Kidney (tissue), 14 donors: ENCODE data around the gene TTC7B. TPM values are rescaled to one million over a fixed set of nuclear protein-coding genes. Genes with fewer than 3 reads are reported as not detected.

ENCODE experiments used
- DNase-seq, 5 donors: peaks; one replicate each; pipeline ENCODE4 v3.0.0-alpha.2; 2013 to 2020
- FAIRE-seq: peaks from 2 replicates; lab custom pipeline; 2012; peaks lifted over from hg19 to GRCh38; lab: Jason Lieb, UNC
- H3K27ac ChIP-seq, 2 donors: one replicate each; pipeline ENCODE4 v1.7.0; 2013; ENCODE audit warnings: low read depth in 2 of 2, low read length in 2 of 2, inconsistent platforms in 1 of 2
- H3K27me3 ChIP-seq: one replicate; pipeline ENCODE4 v1.7.1; 2013; ENCODE audit warnings: low read length, inconsistent platforms; ENCODE audit not compliant: control insufficient read depth, insufficient read depth
- H3K36me3 ChIP-seq, 3 donors: one replicate each; pipeline versions ENCODE4 v1.7.0 to v1.7.1; 2013; ENCODE audit warnings: low read length in 3 of 3, control low read depth in 1 of 3, inconsistent platforms in 1 of 3; ENCODE audit not compliant: insufficient read depth in 3 of 3, control insufficient read depth in 2 of 3
- H3K4me1 ChIP-seq, 3 donors: one replicate each; pipeline versions ENCODE4 v1.7.0 to v1.7.1; 2013; ENCODE audit warnings: low read length in 3 of 3, inconsistent platforms in 1 of 3, low read depth in 1 of 3; ENCODE audit not compliant: control insufficient read depth in 2 of 3, insufficient read depth in 2 of 3
- H3K4me3 ChIP-seq, 3 donors: one replicate each; pipeline versions ENCODE4 v1.7.0 to v1.8.1; 2013; ENCODE audit warnings: low read length in 3 of 3, control low read depth in 1 of 3, inconsistent platforms in 1 of 3
- H3K9ac ChIP-seq, 3 donors: one replicate each; pipeline versions ENCODE4 v1.7.0 to v1.7.1; 2013; ENCODE audit warnings: low read length in 3 of 3, control low read depth in 1 of 3, inconsistent platforms in 1 of 3
- H3K9me3 ChIP-seq, 3 donors: one replicate each; pipeline versions ENCODE4 v1.7.0 to v1.7.1; 2013; ENCODE audit warnings: low read length in 3 of 3, control low read depth in 1 of 3, inconsistent platforms in 1 of 3; ENCODE audit not compliant: control insufficient read depth in 2 of 3, insufficient read depth in 1 of 3
- CTCF ChIP-seq: IDR thresholded peaks from 3 replicates; pipeline ENCODE4 v1.5.1; 2012; ENCODE audit warnings: mild to moderate bottlenecking, moderate library complexity, borderline replicate concordance; ENCODE audit not compliant: insufficient read depth; ENCODE audit errors: extremely low read depth
- intact Hi-C: fragments of 100-400 bp; cut with DNase I; formaldehyde crosslinking; loops from one replicate; pipeline ENCODE4 v1.11.1; 2022
- polyA plus RNA-seq: library from polyadenylated mRNA; stranded (reverse); fragments of 350-450 nt; fragmentation: Illumina TruSeq; extraction: RNeasy Lipid Tissue Mini Kit (QIAGEN cat#74804); gene quantifications from one replicate; pipeline ENCODE4 v1.2.3, GENCODE V29; 2014; ENCODE audit warnings: low read depth, low replicate concordance; ENCODE audit not compliant: insufficient read depth
- total RNA-seq: library from RNA; stranded (reverse); fragmentation: NEBNext Ultra II Directional; extraction: Animal tissue kit (Norgen Biotek cat#: 25700); gene quantifications from one replicate; pipeline ENCODE4 v1.2.1, GENCODE V29; 2021
- donor health status: control.
- donor health status: control.
- donor health status: control.
- donor health status: control.
- donor health status: control.
- donor health status: DM: yes; HTN: yes; CAD: no.
- donor health status: Normal renal cell carcinoma (clear cell type).

Gene TTC7B
- total and polyA plus RNA-seq, 2 donors from 2014 or later: 23.4 to 48.3 TPM

GRCh38 chr14:90654831-90655276 is 161.4 kb downstream of the TTC7B start:
- FAIRE-seq: no peak
- intact Hi-C loops: no loop called here

GRCh38 chr14:90652626-90653025 is 163.6 kb downstream of the TTC7B start:
- intact Hi-C loops: no loop called here
- FAIRE-seq: no peak

More at GRCh38 chr14:90654831-90655276, 161.4 kb downstream of the TTC7B start:
- H3K27ac ChIP-seq: no peak overlapping the region
- H3K4me1 ChIP-seq: no peaks in the 10 kb centered on the region
- no peak overlapping the region for H3K9ac ChIP-seq
- no peak overlapping the region for H3K4me3 ChIP-seq
- H3K9me3 ChIP-seq: no peaks in the 10 kb centered on the region
- no peak for DNase-seq
- no peaks in the 10 kb centered on the region for H3K27me3 ChIP-seq
- H3K36me3 ChIP-seq: peaks cover 0 to 24% (median 4%) of the 10 kb centered on the region in 3 donors
- TF ChIP-seq CTCF: no peak

GRCh38 chr14:90651976-90652560 is 164.2 kb downstream of the TTC7B start:
- H3K9me3 ChIP-seq: no peaks in the 10 kb centered on the region
- H3K9ac ChIP-seq: no peak overlapping the region
- no peaks in the 10 kb centered on the region for H3K4me1 ChIP-seq
- no peak for FAIRE-seq
- peaks cover 0 to 15% (median 2%) of the 10 kb centered on the region in 3 donors for H3K36me3 ChIP-seq
- intact Hi-C loops: no loop called here
- no peak overlapping the region for H3K27ac ChIP-seq
- no peak overlapping the region for H3K4me3 ChIP-seq
- TF ChIP-seq CTCF: no peak
- DNase-seq: no peak
- no peaks in the 10 kb centered on the region for H3K27me3 ChIP-seq

More at GRCh38 chr14:90652626-90653025, 163.6 kb downstream of the TTC7B start:
- no peaks in the 10 kb centered on the region for H3K4me1 ChIP-seq
- H3K9me3 ChIP-seq: no peaks in the 10 kb centered on the region
- no peak overlapping the region for H3K9ac ChIP-seq
- H3K27ac ChIP-seq: no peak overlapping the region
- H3K4me3 ChIP-seq: no peak overlapping the region
- peaks cover 0 to 17% (median 3%) of the 10 kb centered on the region in 3 donors for H3K36me3 ChIP-seq
- no peak for DNase-seq
- H3K27me3 ChIP-seq: no peaks in the 10 kb centered on the region
- TF ChIP-seq CTCF: no peak
